Measurements from ENCODE around the gene PTPRB.

Gene PTPRB

GRCh38 chr12:70628701-70629480 lies 8.3 kb downstream of the PTPRB start:
- TF ChIP-seq SUZ12 (IDR thresholded peaks at IDR 0.05) (no peak), BHLHE40 (IDR thresholded peaks at IDR 0.05; ENCODE audit: borderline replicate concordance) (no peak), FOXK2 (IDR thresholded peaks at IDR 0.05) (no peak), CTBP1 (IDR thresholded peaks at IDR 0.05; ENCODE audit: borderline replicate concordance) (no peak), NFRKB (IDR thresholded peaks at IDR 0.05) (no peak), ZNF384 (IDR thresholded peaks at IDR 0.05) (no peak), PKNOX1 (IDR thresholded peaks at IDR 0.05) (no peak), TARDBP (IDR thresholded peaks at IDR 0.05) (no peak), LEF1 (IDR thresholded peaks at IDR 0.05; ENCODE audit: borderline replicate concordance) (no peak), ARNT (IDR thresholded peaks at IDR 0.05) (no peak), ELF4 (IDR thresholded peaks at IDR 0.05) (no peak), FOXA1 (IDR thresholded peaks at IDR 0.05) (no peak), SP1 (IDR thresholded peaks at IDR 0.05) (no peak), FOXM1 (IDR thresholded peaks at IDR 0.05; ENCODE audit: borderline replicate concordance) (no peak)
- POLR2A ChIA-PET = no interaction called here
- CTCF ChIA-PET = no interaction called here
- no peak for DNase-seq (ENCODE audit: extremely low spot score)

GRCh38 chr12:70627677-70628076 lies 9.6 kb downstream of the PTPRB start:
- no peak for TF ChIP-seq NFRKB (IDR thresholded peaks at IDR 0.05)
- TF ChIP-seq ELF4 (IDR thresholded peaks at IDR 0.05) = no peak
- no peak for TF ChIP-seq SP1 (IDR thresholded peaks at IDR 0.05)
- no peak for TF ChIP-seq PKNOX1 (IDR thresholded peaks at IDR 0.05)
- no peak for TF ChIP-seq LEF1 (IDR thresholded peaks at IDR 0.05; ENCODE audit: borderline replicate concordance)
- ChIA-PET CTCF (no interaction called here), POLR2A (no interaction called here)
- DNase-seq (ENCODE audit: extremely low spot score) = no peak

GRCh38 chr12:70626180-70626579 lies 11.0 kb downstream of the PTPRB start:
- no peak for TF ChIP-seq HDGF (IDR thresholded peaks at IDR 0.05; ENCODE audit: borderline replicate concordance)
- TF ChIP-seq LEF1 (IDR thresholded peaks at IDR 0.05; ENCODE audit: borderline replicate concordance) = no peak
- TF ChIP-seq ELF4 (IDR thresholded peaks at IDR 0.05) = no peak
- no peak for TF ChIP-seq BHLHE40 (IDR thresholded peaks at IDR 0.05; ENCODE audit: borderline replicate concordance)
- TF ChIP-seq ZNF384 (IDR thresholded peaks at IDR 0.05) = no peak
- TF ChIP-seq SP1 (IDR thresholded peaks at IDR 0.05) = no peak
- TF ChIP-seq NFRKB (IDR thresholded peaks at IDR 0.05) = no peak
- TF ChIP-seq FOXK2 (IDR thresholded peaks at IDR 0.05) = no peak
- TF ChIP-seq ARNT (IDR thresholded peaks at IDR 0.05) = no peak
- no peak for TF ChIP-seq FOXM1 (IDR thresholded peaks at IDR 0.05; ENCODE audit: borderline replicate concordance)
- no peak for TF ChIP-seq TARDBP (IDR thresholded peaks at IDR 0.05)
- CTCF ChIA-PET = no interaction called here
- no peak for DNase-seq (ENCODE audit: extremely low spot score)
- POLR2A ChIA-PET = no interaction called here

GRCh38 chr12:70619471-70620152 lies 17.6 kb downstream of the PTPRB start:
- POLR2A ChIA-PET = no interaction called here
- TF ChIP-seq LEF1 (IDR thresholded peaks at IDR 0.05; ENCODE audit: borderline replicate concordance) (no peak), HDGF (IDR thresholded peaks at IDR 0.05; ENCODE audit: borderline replicate concordance) (no peak), FOXA1 (IDR thresholded peaks at IDR 0.05) (no peak), CTBP1 (IDR thresholded peaks at IDR 0.05; ENCODE audit: borderline replicate concordance) (no peak), NFRKB (IDR thresholded peaks at IDR 0.05) (no peak), ELF4 (IDR thresholded peaks at IDR 0.05) (no peak), SP1 (IDR thresholded peaks at IDR 0.05) (no peak), SUZ12 (IDR thresholded peaks at IDR 0.05) (no peak), TARDBP (IDR thresholded peaks at IDR 0.05) (no peak), L3MBTL2 (conservative IDR thresholded peaks at IDR 0.05) (no peak), FOXM1 (IDR thresholded peaks at IDR 0.05; ENCODE audit: borderline replicate concordance) (no peak), ZNF384 (IDR thresholded peaks at IDR 0.05) (no peak), PKNOX1 (IDR thresholded peaks at IDR 0.05) (no peak)
- CTCF ChIA-PET = no interaction called here
- DNase-seq (ENCODE audit: extremely low spot score) = no peak

GRCh38 chr12:70618371-70618770 lies 18.9 kb downstream of the PTPRB start:
- DNase-seq (ENCODE audit: extremely low spot score) = no peak
- CTCF ChIA-PET = no interaction called here
- POLR2A ChIA-PET = no interaction called here
- no peak for TF ChIP-seq CTBP1 (IDR thresholded peaks at IDR 0.05; ENCODE audit: borderline replicate concordance)
- TF ChIP-seq HDGF (IDR thresholded peaks at IDR 0.05; ENCODE audit: borderline replicate concordance) = no peak

- CTCF ChIA-PET = no interaction called here
- TF ChIP-seq SP1 (IDR thresholded peaks at IDR 0.05) = no peak
- TF ChIP-seq ARNT (IDR thresholded peaks at IDR 0.05) = no peak
- no peak for TF ChIP-seq SUZ12 (IDR thresholded peaks at IDR 0.05)
- no peak for TF ChIP-seq CTBP1 (IDR thresholded peaks at IDR 0.05; ENCODE audit: borderline replicate concordance)
- TF ChIP-seq TARDBP (IDR thresholded peaks at IDR 0.05) = no peak
- POLR2A ChIA-PET = no interaction called here
- DNase-seq (ENCODE audit: extremely low spot score) = no peak
Measured at GRCh38 chr12:70617450-70617849, 19.8 kb downstream of the PTPRB start.

Data from HEK293T (cell line).